WTC11 (cell line): Measurements from ENCODE around the gene LBX2.

ENCODE experiments used
- NR1H2 ChIP-seq: sonication (generic); formaldehyde crosslinking; IDR thresholded peaks from 2 replicates; pipeline ENCODE4 v1.9.0; 2021; ENCODE audit warnings: mild to moderate bottlenecking, moderate library complexity, missing genetic modification reagents
- ZNF232 ChIP-seq: sonication (generic); formaldehyde crosslinking; IDR thresholded peaks from 2 replicates; pipeline ENCODE4 v1.8.0; 2022; ENCODE audit warnings: mild to moderate bottlenecking, missing genetic modification reagents

GRCh38 chr2:74458132-74458937, 41.1 kb downstream of the LBX2 start, which contains the start of gene WBP1:
- TF ChIP-seq ZNF232 (no peak), NR1H2 (no peak)
